HG03175 (cell line): ENCODE data around the gene C5orf52.

Source experiments
- ATAC-seq: cut with Tn5 transposase; IDR thresholded peaks from one replicate; pipeline ENCODE4 v1.9.1; 2021; ENCODE audit warnings: mild to moderate bottlenecking, moderate library complexity; ENCODE audit not compliant: unreplicated experiment

Gene C5orf52

DNA sequence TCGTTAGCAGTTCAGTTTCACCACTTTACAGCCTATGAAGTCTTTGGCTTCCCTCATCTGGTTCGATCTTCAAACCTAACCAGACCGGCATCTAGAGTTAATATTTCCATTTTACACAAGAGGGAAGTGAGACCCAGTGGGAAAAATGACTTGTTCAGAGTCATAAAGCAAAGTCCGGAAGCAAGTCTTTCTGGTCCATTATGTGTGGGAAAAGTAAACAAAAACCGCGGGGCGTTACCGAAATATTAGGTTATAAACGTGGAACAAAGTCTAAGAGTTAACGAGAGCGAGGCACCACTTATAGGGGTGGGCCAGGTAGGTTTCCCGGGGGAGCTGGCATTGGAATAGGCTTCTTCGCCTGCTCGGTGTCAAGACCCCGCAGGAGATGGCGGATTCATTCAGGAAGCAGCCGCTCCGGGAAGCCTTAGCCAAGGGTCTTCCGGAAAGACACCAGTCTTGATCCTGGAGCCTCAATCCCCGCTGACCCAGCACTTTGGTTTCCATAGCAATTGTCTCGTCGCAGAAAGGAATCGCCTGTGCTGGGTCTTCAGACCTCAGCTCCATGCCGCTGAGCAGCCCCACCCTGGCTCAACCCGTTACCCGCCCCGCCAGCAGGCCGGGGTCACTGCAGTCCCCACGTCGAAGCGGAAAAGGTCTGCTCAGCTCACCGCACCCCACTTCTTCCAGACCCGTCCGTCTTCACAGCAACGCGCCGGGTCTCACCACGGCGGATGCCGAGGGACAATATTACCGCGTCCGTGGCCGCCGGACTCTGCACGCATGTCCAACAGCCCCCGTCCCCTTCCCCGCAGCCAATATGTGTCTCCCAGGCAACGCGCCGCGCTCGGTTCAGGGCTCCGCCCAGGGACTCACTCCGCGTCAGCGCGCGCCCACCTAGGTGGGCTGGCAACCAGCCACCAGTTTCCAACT is at the start of gene C5orf52:
C5orf52 (plus strand) TSS at position 872 of the 930 bp plus-strand sequence. CDS start 82 bp downstream, outside the sequence.
- ATAC-seq = no peak

- no peak for ATAC-seq
Observed at GRCh38 chr5:157624144-157624543, 47.2 kb upstream of the C5orf52 start.

DNA sequence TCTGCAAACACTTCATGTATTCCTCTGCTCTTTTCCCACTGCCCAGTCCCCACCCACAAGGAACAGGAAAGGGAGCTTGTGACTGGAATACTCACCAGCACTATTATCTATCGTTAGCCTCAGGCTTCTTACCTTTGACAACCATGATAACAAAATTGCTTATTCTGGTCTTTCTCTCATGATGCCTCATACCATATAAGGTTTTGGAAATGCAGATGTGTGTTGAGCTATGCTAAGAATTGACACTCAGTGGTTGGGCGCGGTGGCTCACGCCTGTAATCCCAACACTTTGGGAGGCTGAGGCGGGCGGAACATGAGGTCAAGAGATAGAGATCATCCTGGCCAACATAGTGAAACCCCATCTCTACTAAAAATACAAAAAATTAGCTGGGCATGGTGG is 44.5 kb upstream of the C5orf52 start:
- no peak for ATAC-seq

- ATAC-seq = no peak
Observed at GRCh38 chr5:157630341-157630740, 41.0 kb upstream of the C5orf52 start.

DNA sequence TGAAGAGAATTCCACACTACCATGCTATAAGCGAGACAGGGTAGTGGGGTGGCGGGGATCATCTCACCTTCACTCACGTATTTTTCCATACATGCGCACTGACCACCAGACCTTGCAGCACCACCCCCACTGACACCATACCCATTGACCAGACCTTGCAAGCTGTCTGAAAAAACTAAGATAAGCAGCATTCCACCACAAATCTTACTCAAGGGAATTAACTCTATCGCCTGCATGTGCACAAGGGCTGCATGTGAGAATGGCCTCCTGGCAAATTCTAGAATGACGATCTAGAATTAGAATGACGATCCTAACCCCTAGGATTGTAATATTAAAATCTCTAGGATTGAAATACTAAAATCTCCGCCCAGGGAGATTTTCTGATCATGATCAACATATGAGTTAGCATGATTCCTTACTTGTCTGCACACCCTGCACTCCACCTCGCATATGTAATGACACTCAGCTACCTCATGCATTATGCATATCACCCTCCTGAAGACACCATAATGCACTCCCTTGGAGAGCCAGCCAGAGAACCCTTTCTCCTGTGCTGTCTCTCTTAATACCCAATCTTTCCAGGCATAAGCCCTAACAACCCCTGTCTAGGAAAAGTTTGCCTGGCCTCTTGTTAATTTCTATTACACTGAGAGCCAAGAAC is 30.8 kb upstream of the C5orf52 start:
- ATAC-seq = no peak

DNA sequence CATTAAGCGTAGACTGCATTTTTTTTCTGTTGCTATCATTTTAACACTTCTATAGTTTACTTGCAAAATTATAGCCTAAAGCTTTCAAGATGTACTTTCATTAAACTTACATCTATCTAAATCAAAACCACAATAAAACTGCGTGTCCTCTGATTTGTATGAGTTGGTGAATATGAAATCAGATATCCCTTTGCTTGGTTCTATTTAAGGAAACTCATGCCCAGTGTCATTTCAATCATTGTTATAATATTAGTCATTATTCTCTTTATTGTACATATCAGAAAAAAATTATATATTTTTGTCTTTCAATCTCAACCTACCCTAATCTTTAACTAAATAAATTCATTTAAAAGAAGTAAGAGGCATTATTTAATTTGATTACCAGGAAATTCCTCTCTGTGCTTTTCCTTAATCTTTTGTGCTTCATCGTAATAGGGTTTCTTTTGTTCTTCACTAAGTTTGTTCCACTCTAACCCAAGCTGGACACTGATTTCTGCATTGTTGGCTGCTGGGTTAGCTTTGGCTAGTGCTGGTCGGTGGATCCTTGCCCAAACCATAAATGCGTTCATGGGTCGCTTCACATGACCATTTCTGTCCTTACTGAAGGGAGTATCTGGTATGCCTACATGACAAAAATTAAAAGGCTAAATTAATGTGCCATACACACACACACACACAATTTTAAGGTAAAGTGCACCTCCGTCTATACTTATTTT is 22.9 kb upstream of the C5orf52 start:
- no peak for ATAC-seq

GRCh38 chr5:157649101-157649500 is 22.2 kb upstream of the C5orf52 start:
- ATAC-seq = no peak

- no peak for ATAC-seq
Observed at GRCh38 chr5:157650991-157651611, 20.2 kb upstream of the C5orf52 start.

DNA sequence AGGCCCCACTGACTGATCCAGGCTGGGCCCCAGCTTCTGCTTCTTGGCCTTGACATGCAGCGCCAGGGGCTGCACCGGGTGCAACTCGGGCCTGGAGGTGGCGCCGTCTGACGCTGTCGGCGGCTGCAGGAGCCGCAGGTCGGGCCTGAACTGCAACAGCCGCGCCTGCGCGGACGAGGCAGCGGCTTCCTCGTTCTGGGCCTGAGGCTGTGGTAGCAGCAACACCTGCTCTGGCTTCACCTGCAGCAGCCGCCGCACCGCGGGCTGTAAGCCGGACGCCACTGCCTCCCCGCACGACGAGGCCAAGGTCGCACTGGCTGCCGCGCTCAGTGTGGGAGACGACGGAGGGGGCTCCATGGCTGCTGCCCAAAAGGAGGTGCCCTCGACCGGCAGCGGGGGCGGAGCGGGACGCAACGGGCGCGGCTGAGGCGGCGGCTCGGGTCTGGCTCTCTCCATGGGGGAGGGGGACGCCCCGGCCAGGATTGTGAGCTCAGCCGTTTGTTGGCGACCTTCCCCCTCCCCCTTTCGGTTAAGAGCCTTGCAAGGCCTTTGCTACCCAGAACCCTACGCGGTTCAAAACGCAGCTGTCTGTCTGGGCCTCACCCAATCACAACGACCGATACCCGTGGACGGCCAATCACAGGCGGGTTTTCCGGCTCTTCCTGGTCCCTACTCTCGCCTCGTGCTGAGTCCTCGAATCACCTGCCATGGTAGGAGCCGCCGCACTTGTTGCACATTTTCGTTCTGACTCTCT is 19.5 kb upstream of the C5orf52 start:
- ATAC-seq = peak; percentile 94

DNA sequence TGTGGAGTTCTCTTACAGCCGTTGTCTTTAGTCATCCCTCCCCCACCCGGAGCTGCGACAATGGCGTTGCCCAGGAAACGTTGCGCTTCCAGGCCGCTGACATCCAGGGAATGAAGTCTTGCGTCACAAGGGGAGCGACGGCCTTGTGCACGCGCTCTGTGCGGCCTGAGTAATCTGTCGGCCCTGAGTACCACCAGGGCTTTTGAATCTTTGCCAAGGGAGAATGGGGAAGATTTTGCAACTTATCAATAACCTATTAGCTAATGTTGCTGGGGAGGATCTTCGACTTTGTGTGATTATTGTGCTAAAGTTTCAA is 19.0 kb upstream of the C5orf52 start, which contains the start of gene SOX30:
SOX30 (minus strand) TSS at position 62 of the 316 bp plus-strand sequence. CDS start 360 bp downstream, outside the sequence.
- ATAC-seq = no peak

- ATAC-seq = no peak
Observed at GRCh38 chr5:157657516-157657915, 13.8 kb upstream of the C5orf52 start.

- no peak for ATAC-seq
Observed at GRCh38 chr5:157658893-157659292, 12.4 kb upstream of the C5orf52 start.

GRCh38 chr5:157659868-157660660 is 11.3 kb upstream of the C5orf52 start:
- ATAC-seq = no peak

GRCh38 chr5:157665467-157666070 is 5.8 kb upstream of the C5orf52 start:
- no peak for ATAC-seq

GRCh38 chr5:157668356-157668755 is 3.0 kb upstream of the C5orf52 start:
- no peak for ATAC-seq

- no peak for ATAC-seq
Observed at GRCh38 chr5:157669701-157670097, 1.6 kb upstream of the C5orf52 start.

DNA sequence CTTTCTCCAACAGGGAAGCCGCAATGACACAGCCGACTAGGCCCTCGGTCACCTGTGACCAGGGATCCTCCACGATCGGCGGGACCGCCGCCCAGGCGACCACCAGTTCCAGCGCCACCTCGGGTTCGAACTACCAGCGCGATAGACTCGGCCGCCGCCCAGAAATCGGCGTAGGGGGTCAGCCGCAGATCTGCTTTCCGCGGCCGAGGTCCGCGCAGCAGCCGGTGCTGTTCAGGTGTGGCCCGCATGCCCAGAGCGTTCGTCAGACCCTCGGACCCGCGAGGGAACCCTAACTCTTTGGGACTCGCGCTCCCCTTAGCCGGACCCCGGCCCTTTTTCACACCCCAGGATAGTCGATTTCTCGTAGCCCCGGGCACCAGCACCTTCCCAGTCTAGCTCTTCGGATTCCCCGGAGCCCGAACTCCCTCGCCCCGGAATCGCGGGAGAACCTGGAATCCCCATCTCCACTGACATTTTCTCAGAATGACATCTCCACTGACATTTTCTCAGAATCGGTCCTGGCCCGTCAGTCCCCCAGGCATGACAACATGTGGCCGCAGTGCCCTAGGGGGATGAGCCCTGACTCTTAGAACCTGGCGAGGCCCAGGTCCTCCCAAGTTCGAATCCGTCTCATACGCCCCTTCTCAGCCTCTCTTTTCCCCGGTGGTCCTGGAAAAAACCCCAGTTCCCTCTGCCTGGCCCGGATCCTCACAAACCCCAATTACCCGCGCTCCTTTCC is 428 bp downstream of the C5orf52 start:
- no peak for ATAC-seq

GRCh38 chr5:157672976-157673375 is 1.6 kb downstream of the C5orf52 start:
- no peak for ATAC-seq
